ENCODE measurements around the gene ARPC4. TPM values are rescaled to one million over a fixed set of nuclear protein-coding genes. Genes with fewer than 3 reads are reported as not detected.
"Not testable (repeated sequence)": the region's sequence is repeated elsewhere in the genome, so short reads cannot be mapped to it uniquely, and the experiment has no call there.

The ARPC4 gene
- total RNA-seq, 2 donors from 2014 or later = 33.6 to 57.1 TPM

- 15 to 19% methylated on average over 4 of the region's 4 CpGs for WGBS, 2 donors
- H3K27ac ChIP-seq; H3K9me3 ChIP-seq; ATAC-seq; DNase-seq; H3K4me3 ChIP-seq; H3K27me3 ChIP-seq; H3K4me1 ChIP-seq; H3K36me3 ChIP-seq (replicated peaks in 1 of 2; ENCODE audit: insufficient read depth in 1 of 2, low read depth in 2 of 2); intact Hi-C loops (cut with DNase I): not testable (repeated sequence)
- peak; percentile 33 to 62 (median 60) for TF ChIP-seq CTCF (IDR thresholded peaks at IDR 0.05)
Measured at GRCh38 chr3:9848860-9849259, 56.0 kb downstream of the ARPC4 start.

DNA sequence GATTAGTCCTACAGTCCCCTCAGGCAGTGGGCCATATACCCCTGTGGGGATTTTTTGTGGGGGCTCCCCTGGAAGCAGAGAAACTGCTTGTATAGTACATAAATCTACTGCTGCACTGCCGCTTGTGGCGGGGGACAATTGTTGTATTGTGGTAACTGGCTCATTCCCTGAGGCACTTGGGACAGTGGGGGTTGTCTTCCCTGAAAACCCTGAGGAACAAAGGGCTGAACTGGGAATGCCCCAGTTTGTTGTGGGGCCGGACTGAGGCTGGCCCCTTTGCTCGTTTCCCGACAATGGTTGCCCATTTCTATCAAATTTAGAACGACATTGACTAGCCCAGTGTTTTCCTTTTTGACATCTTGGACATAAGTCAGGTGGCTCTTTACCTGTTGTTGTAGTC is 58.5 kb downstream of the ARPC4 start:
- DNase-seq; H3K27me3 ChIP-seq; ATAC-seq; H3K9me3 ChIP-seq; intact Hi-C loops (cut with DNase I); H3K4me1 ChIP-seq; H3K4me3 ChIP-seq; H3K36me3 ChIP-seq (replicated peaks in 1 of 2; ENCODE audit: insufficient read depth in 1 of 2, low read depth in 2 of 2); H3K27ac ChIP-seq: not testable (repeated sequence)
- WGBS, 2 donors = 64 to 78% methylated on average over 5 to 6 of the region's 6 CpGs

DNA sequence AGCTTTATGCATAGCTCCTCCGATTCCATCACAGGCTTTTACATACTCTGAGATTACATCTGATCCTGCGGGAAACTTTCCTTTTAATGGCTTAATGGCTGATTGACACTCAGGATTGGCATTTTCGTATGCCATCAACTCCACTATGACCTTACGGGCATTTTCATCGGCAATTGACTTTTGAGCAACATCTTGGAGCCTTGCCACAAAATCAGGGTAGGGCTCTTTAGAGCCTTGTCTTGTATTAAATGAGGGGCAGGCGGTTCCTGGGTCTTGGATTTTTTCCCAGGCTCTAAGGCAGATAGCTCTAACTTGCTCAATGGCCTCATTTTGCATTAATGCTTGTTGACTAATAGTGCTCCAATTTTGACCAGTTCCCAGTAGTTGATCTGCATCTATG is 59.0 kb downstream of the ARPC4 start:
- H3K27ac ChIP-seq; H3K4me3 ChIP-seq; ATAC-seq; intact Hi-C loops (cut with DNase I); DNase-seq; H3K36me3 ChIP-seq (replicated peaks in 1 of 2; ENCODE audit: insufficient read depth in 1 of 2, low read depth in 2 of 2); H3K9me3 ChIP-seq; H3K4me1 ChIP-seq; H3K27me3 ChIP-seq: not testable (repeated sequence)
- WGBS, 2 donors = 44 to 46% methylated on average over 6 of the region's 6 CpGs

GRCh38 chr3:9852528-9852927 is 59.6 kb downstream of the ARPC4 start:
- intact Hi-C loops (cut with DNase I) = no loop called here
- Histone ChIP-seq H3K4me3 (no peak overlapping the region), H3K27me3 (no peaks in the 10 kb centered on the region), H3K27ac (no peak overlapping the region), H3K36me3 (replicated peaks in 1 of 2; ENCODE audit: insufficient read depth in 1 of 2, low read depth in 2 of 2) (no peaks in the 10 kb centered on the region), H3K9me3 (no peaks in the 10 kb centered on the region), H3K4me1 (peaks cover 4% of the 10 kb centered on the region)
- TF ChIP-seq POLR2A (IDR thresholded peaks at IDR 0.05) (no peak), CTCF (IDR thresholded peaks at IDR 0.05) (no peak)
- DNase-seq = no peak
- ATAC-seq = no peak
- WGBS, 2 donors = 75 to 87% methylated on average over 2 to 6 of the region's 6 CpGs

- H3K4me3 ChIP-seq; H3K9me3 ChIP-seq; ATAC-seq; H3K36me3 ChIP-seq (replicated peaks in 1 of 2; ENCODE audit: insufficient read depth in 1 of 2, low read depth in 2 of 2); H3K4me1 ChIP-seq; intact Hi-C loops (cut with DNase I); DNase-seq; H3K27ac ChIP-seq; H3K27me3 ChIP-seq: not testable (repeated sequence)
- 71 to 73% methylated on average over 8 to 11 of the region's 11 CpGs for WGBS, 2 donors
Measured at GRCh38 chr3:9854291-9854940, 61.5 kb downstream of the ARPC4 start.

DNA sequence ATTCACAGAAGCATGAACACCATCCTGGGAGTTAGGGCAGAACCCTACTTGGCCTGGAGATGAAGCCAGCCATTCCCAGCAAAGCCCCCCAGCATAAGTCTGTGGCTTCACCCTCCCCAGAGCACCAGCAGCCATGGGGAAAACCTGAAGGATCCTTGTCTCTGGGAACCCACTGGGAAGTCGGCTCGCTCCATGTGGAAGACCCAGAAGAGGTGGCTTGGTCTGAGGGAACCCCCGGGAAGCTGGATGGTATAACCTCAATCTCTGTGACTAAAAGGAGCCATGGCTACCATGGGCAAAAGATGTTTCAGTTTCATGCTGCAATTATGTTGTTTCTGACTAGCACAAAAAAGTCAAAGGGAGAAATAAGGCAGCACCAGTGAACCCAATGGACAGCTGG is 62.7 kb downstream of the ARPC4 start:
- intact Hi-C loops (cut with DNase I) = no loop called here

More for the DNA sequence above, 62.7 kb downstream of the ARPC4 start:
- no peaks in the 10 kb centered on the region for H3K27me3 ChIP-seq
- no peaks in the 10 kb centered on the region for H3K9me3 ChIP-seq
- H3K27ac ChIP-seq = no peak overlapping the region
- H3K4me3 ChIP-seq = no peak overlapping the region
- WGBS, 2 donors = 97 to 98% methylated on average over 3 of the region's 3 CpGs
- TF ChIP-seq POLR2A (IDR thresholded peaks at IDR 0.05) = no peak
- no peak for TF ChIP-seq CTCF (IDR thresholded peaks at IDR 0.05)
- no peak for ATAC-seq
- H3K4me1 ChIP-seq = no peaks in the 10 kb centered on the region
- H3K36me3 ChIP-seq (replicated peaks in 1 of 2; ENCODE audit: insufficient read depth in 1 of 2, low read depth in 2 of 2) = no peaks in the 10 kb centered on the region
- no peak for DNase-seq

Other genes with a start within 250 kb of the ARPC4 start
- under 1 TPM; 0.52 to 0.66 TPM for gene LHFPL4, start 239.3 kb upstream of the ARPC4 start, total RNA-seq
- 10 to 100 TPM; 15.2 to 16.3 TPM for gene MTMR14, start 143.6 kb upstream of the ARPC4 start, total RNA-seq
- not detected for gene CPNE9, start 89.2 kb upstream of the ARPC4 start, total RNA-seq
- 10 to 100 TPM in 1 of 2 donors, 1 to 10 TPM in 1; 9.6 to 10.9 TPM for gene BRPF1, start 61.3 kb upstream of the ARPC4 start, total RNA-seq
- gene OGG1, start 43.1 kb upstream of the ARPC4 start, total RNA-seq = 10 to 100 TPM; 18.1 to 28.3 TPM
- 10 to 100 TPM; 10.9 to 34.9 TPM for gene CAMK1, start 23.1 kb upstream of the ARPC4 start, total RNA-seq
- gene TADA3, start 609 bp upstream of the ARPC4 start, total RNA-seq = 10 to 100 TPM; 37.4 to 37.6 TPM
- gene TTLL3, start 17.2 kb downstream of the ARPC4 start, total RNA-seq = 10 to 100 TPM; 24.1 to 88.0 TPM
- 10 to 100 TPM; 31.6 to 51.4 TPM for gene RPUSD3, start 50.9 kb downstream of the ARPC4 start, total RNA-seq
- 100 to 1,000 TPM in 1 of 2 donors, 1 to 10 TPM in 1; 6.5 to 134 TPM for gene CIDEC, start 87.2 kb downstream of the ARPC4 start, total RNA-seq
- 10 to 100 TPM in 1 of 2 donors, 1 to 10 TPM in 1; 5.6 to 19.7 TPM for gene JAGN1, start 97.5 kb downstream of the ARPC4 start, total RNA-seq
- 10 to 100 TPM; 10.9 to 18.2 TPM for gene IL17RE, start 109.8 kb downstream of the ARPC4 start, total RNA-seq
- gene IL17RC, start 124.0 kb downstream of the ARPC4 start, total RNA-seq = 10 to 100 TPM; 40.7 to 60.3 TPM
- gene CRELD1, start 140.8 kb downstream of the ARPC4 start, total RNA-seq = 10 to 100 TPM; 19.8 to 23.6 TPM
- gene PRRT3, start 159.3 kb downstream of the ARPC4 start, total RNA-seq = 1 to 10 TPM; 3.9 to 4.3 TPM
- gene EMC3, start 193.8 kb downstream of the ARPC4 start, total RNA-seq = 10 to 100 TPM in 1 of 2 donors, 1 to 10 TPM in 1; 9.6 to 26.5 TPM
- gene FANCD2, start 233.4 kb downstream of the ARPC4 start, total RNA-seq = 1 to 10 TPM; 1.0 to 2.3 TPM